HTR-8/SVneo (cell line): ENCODE data around the gene B3GAT1.
"Not testable (repeated sequence)": the region's sequence is repeated elsewhere in the genome, so short reads cannot be mapped to it uniquely, and the experiment has no call there.

ENCODE experiments used
- DNase-seq: peaks from one replicate; pipeline ENCODE4 v3.0.0; 2011; ENCODE audit warnings: low spot score, mixed read lengths; ENCODE audit not compliant: insufficient read length
- FAIRE-seq: peaks from 2 replicates; lab custom pipeline; 2011; peaks lifted over from hg19 to GRCh38; lab: Jason Lieb, UNC

B3GAT1 gene, protein sequence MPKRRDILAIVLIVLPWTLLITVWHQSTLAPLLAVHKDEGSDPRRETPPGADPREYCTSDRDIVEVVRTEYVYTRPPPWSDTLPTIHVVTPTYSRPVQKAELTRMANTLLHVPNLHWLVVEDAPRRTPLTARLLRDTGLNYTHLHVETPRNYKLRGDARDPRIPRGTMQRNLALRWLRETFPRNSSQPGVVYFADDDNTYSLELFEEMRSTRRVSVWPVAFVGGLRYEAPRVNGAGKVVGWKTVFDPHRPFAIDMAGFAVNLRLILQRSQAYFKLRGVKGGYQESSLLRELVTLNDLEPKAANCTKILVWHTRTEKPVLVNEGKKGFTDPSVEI

GRCh38 chr11:134412203-134413042 lies at the start of gene B3GAT1:
TSS of gene B3GAT1 (minus strand) at chr11:134412242. CDS start at chr11:134387659, 24,583 bp downstream.
- FAIRE-seq (no peak), DNase-seq (no peak)

GRCh38 chr11:134461621-134462020 lies 49.6 kb upstream of the B3GAT1 start:
- no peak for FAIRE-seq
- no peak for DNase-seq

- FAIRE-seq (no peak), DNase-seq (no peak)
Observed at GRCh38 chr11:134460881-134461280, 48.8 kb upstream of the B3GAT1 start.

DNA sequence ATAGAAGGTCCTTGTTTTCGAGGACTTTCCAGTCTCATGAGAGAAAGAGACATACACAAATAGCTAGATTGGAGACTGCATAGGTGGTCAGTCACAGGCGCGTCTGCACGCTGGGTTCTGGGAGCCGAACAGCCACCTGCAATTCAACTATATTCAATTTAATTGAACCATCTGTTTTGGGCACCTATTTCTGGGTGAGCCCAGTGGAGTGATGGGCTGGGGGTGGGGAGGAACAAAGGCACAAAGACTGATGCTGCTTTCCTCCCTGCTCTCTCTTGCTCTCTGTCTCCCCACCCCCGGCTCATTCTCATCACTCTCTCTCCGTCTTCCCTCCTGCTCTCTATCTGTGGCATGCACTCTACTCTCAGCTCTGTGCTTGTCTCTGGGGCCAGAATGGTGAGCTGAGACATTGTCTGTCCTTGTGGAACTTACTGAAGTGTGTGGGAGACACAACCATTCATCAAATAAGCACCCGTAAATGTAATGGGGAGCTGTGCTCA lies 48.1 kb upstream of the B3GAT1 start:
- DNase-seq (no peak), FAIRE-seq (no peak)

GRCh38 chr11:134459246-134460061 lies 47.4 kb upstream of the B3GAT1 start:
- DNase-seq (no peak), FAIRE-seq (no peak)

- DNase-seq, FAIRE-seq: not testable (repeated sequence)
Observed at GRCh38 chr11:134457411-134458007, 45.5 kb upstream of the B3GAT1 start.

- DNase-seq (no peak), FAIRE-seq (no peak)
Observed at GRCh38 chr11:134455516-134455915, 43.5 kb upstream of the B3GAT1 start.

DNA sequence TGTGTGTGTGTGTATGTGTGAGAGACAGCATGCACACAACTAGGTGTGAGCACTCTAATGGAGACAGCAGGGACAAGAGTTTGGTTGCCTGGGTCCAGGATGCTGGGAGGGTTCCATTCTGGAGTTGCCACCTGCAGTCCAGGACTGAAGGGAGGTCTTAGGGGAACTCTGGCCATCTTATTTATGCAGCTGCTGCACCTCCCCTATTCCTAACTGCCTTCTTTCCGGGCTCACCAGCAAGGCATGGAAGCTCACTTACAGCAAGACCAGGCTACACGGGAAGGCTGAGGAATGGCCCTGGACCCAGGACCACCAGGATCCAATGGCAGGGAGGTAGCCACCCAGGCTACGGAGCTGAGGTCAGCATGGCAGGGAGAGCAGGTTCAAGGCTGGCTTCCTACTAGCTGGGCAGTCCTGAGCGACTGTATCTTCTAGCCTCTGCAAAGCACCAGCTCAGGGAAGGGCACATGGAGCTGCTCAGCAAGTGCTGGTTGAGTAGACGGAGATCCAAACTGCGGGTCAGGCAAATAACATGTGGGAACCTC lies 42.2 kb upstream of the B3GAT1 start:
- no peak for DNase-seq
- FAIRE-seq, result no peak

DNA sequence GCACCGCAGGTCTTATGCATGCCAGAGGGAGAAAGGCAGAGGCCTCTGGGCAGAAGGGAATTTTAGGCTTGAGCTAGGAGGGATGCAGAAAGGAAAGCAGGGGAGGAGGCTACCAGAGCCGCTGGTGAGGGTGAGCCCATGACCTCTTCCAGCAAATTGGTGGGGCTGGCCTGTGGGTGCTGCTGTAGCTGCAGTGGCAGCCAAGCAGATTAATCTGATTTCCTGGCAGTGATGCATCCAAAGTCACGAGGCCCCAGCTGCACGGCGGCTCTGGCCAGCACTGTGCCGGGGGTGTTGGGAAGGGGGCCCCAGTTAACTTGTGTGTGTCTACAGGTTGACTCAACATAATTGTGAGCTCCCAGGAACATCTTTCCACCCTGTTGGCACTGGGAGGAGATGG lies 41.4 kb upstream of the B3GAT1 start:
- no peak for DNase-seq
- FAIRE-seq, result no peak

GRCh38 chr11:134452838-134453155 lies 40.8 kb upstream of the B3GAT1 start:
- FAIRE-seq (no peak), DNase-seq (no peak)

GRCh38 chr11:134452026-134452837 lies 40.2 kb upstream of the B3GAT1 start:
- no peak for FAIRE-seq

DNA sequence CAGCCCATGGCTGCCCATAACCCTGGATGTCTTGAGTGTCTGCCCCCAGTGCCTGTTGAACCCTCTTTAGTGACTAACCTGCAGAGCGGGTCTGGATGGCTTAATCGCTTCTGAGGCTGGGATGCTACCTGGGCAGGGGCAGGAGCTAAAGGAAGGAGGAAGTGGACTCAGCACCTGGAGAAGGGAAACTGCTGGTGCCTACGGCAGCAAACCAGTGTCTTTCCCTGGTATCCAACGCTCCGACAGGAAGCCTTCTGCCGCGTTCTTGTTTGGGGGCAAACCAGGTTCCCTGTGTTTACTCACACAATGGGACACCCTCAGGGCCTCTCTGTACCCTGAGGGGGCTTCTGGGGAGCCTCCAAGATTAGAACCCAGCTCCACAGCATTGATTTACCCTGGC lies 38.1 kb upstream of the B3GAT1 start:
- no peak for FAIRE-seq
- DNase-seq, result no peak

More at GRCh38 chr11:134452026-134452837, 40.2 kb upstream of the B3GAT1 start:
- no peak for DNase-seq

- DNase-seq (no peak), FAIRE-seq (no peak)
Observed at GRCh38 chr11:134449713-134450112, 37.7 kb upstream of the B3GAT1 start.

DNA sequence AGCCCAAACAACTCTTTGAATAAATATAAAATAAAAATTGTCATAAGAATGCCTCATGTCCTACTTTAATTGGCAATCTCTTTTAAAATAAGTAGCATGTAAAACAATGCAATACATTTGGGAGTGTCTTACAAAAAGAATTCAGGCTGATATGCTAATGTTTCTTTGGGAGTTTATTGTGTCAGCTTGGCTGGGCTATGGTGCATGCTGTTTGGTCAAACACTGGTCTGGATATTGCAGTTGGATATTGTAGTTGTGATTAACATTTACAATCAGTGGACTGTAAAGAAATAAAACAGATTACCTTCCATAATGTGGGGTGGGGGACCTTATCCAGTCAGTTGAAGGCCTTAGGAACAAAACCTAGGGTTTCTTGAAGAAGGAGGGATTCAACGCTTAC lies 37.0 kb upstream of the B3GAT1 start:
- FAIRE-seq, result no peak
- DNase-seq, result no peak

GRCh38 chr11:134447696-134448095 lies 35.7 kb upstream of the B3GAT1 start:
- FAIRE-seq, result no peak

GRCh38 chr11:134445601-134446325 lies 33.7 kb upstream of the B3GAT1 start:
- no peak for DNase-seq

More at GRCh38 chr11:134447696-134448095, 35.7 kb upstream of the B3GAT1 start:
- DNase-seq, result no peak

DNA sequence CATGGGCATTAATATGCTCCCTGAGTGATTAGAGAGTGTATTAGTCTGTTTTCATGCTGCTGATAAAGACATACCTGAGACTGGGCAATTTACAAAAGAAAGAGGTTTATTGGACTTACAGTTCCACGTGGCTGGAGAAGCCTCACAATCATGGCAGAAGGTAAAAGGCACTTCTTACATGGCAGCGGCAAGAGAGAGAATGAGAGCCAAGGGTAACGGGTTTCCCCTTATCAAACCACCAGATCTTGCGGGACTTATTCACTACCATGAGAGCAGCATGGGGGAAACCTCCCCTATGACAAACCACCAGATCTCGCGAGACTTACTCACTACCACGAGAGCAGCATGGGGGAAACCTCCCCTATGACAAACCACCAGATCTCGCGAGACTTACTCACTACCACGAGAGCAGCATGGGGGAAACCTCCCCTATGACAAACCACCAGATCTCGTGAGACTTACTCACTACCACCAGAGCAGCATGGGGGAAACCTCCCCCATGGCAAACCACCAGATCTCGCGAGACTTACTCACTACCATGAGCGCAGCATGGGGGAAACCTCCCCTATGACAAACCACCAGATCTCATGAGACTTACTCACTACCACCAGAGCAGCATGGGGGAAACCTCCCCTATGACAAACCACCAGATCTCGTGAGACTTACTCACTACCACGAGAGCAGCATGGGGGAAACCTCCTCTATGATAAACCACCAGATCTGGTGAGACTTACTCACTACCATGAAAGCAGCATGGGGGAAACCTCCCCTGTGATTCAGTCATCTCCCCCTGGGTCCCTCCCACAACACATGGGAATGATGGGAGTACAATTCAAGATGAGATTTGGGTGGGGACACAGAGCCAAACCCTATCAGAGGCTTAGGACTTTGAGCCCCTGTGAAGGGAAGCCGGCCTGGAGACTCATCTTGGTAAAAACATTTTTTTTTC lies 32.4 kb upstream of the B3GAT1 start:
- not testable (repeated sequence) for FAIRE-seq, DNase-seq

More at GRCh38 chr11:134445601-134446325, 33.7 kb upstream of the B3GAT1 start:
- FAIRE-seq, result no peak
